ENCODE results near the gene ZNF77.

The ZNF77 gene

GRCh38 chr19:2888731-2889224 is 56.0 kb downstream of the ZNF77 start:
- no peaks in the 10 kb centered on the region for H3K27me3 ChIP-seq (ENCODE audit: control insufficient read depth in 1 of 2, insufficient read depth in 2 of 2, low read length in 2 of 2)
- H3K27ac ChIP-seq (ENCODE audit: low read length) = no peak overlapping the region
- no peaks in the 10 kb centered on the region for H3K36me3 ChIP-seq (ENCODE audit: control insufficient read depth in 2 of 2, insufficient read depth in 2 of 2, low read length in 2 of 2)
- H3K4me3 ChIP-seq (ENCODE audit: low read length in 2 of 2) = no peak overlapping the region
- no peaks in the 10 kb centered on the region for H3K9me3 ChIP-seq (ENCODE audit: control insufficient read depth in 2 of 2, low read length in 2 of 2)
- H3K4me1 ChIP-seq (ENCODE audit: control insufficient read depth, insufficient read depth, low read length) = no peaks in the 10 kb centered on the region
- no peak overlapping the region for H3K9ac ChIP-seq (ENCODE audit: low read length in 2 of 2)

- H3K27me3 ChIP-seq (ENCODE audit: control insufficient read depth in 1 of 2, insufficient read depth in 2 of 2, low read length in 2 of 2) = no peaks in the 10 kb centered on the region
- H3K9me3 ChIP-seq (ENCODE audit: control insufficient read depth in 2 of 2, low read length in 2 of 2) = no peaks in the 10 kb centered on the region
- peak overlapping the region in 1 of 2 donors; percentile 13 for H3K9ac ChIP-seq (ENCODE audit: low read length in 2 of 2)
- H3K36me3 ChIP-seq (ENCODE audit: control insufficient read depth in 2 of 2, insufficient read depth in 2 of 2, low read length in 2 of 2) = no peaks in the 10 kb centered on the region
- no peak overlapping the region for H3K27ac ChIP-seq (ENCODE audit: low read length)
- no peaks in the 10 kb centered on the region for H3K4me1 ChIP-seq (ENCODE audit: control insufficient read depth, insufficient read depth, low read length)
- peak overlapping the region in 1 of 2 donors; percentile 23 for H3K4me3 ChIP-seq (ENCODE audit: low read length in 2 of 2)
These were observed 57.3 kb downstream of the ZNF77 start for GRCh38 chr19:2887391-2887914.

- H3K9ac ChIP-seq (ENCODE audit: low read length in 2 of 2) = no peak overlapping the region
- no peak overlapping the region for H3K27ac ChIP-seq (ENCODE audit: low read length)
- no peaks in the 10 kb centered on the region for H3K4me1 ChIP-seq (ENCODE audit: control insufficient read depth, insufficient read depth, low read length)
- no peak overlapping the region for H3K4me3 ChIP-seq (ENCODE audit: low read length in 2 of 2)
- H3K27me3 ChIP-seq (ENCODE audit: control insufficient read depth in 1 of 2, insufficient read depth in 2 of 2, low read length in 2 of 2) = no peaks in the 10 kb centered on the region
- H3K36me3 ChIP-seq (ENCODE audit: control insufficient read depth in 2 of 2, insufficient read depth in 2 of 2, low read length in 2 of 2) = no peaks in the 10 kb centered on the region
- no peaks in the 10 kb centered on the region for H3K9me3 ChIP-seq (ENCODE audit: control insufficient read depth in 2 of 2, low read length in 2 of 2)
These were observed 59.0 kb downstream of the ZNF77 start for GRCh38 chr19:2885736-2886135.

GRCh38 chr19:2883686-2884439 is 60.9 kb downstream of the ZNF77 start:
- Histone ChIP-seq H3K4me3 (ENCODE audit: low read length in 2 of 2) (no peak overlapping the region), H3K9ac (ENCODE audit: low read length in 2 of 2) (no peak overlapping the region), H3K36me3 (ENCODE audit: control insufficient read depth in 2 of 2, insufficient read depth in 2 of 2, low read length in 2 of 2) (no peaks in the 10 kb centered on the region), H3K27me3 (ENCODE audit: control insufficient read depth in 1 of 2, insufficient read depth in 2 of 2, low read length in 2 of 2) (no peaks in the 10 kb centered on the region), H3K27ac (ENCODE audit: low read length) (no peak overlapping the region), H3K9me3 (ENCODE audit: control insufficient read depth in 2 of 2, low read length in 2 of 2) (peaks cover 0 to 3% of the 10 kb centered on the region in 2 donors), H3K4me1 (ENCODE audit: control insufficient read depth, insufficient read depth, low read length) (no peaks in the 10 kb centered on the region)
